ENCODE measurements around the gene PLCD1. TPM values are rescaled to one million over a fixed set of nuclear protein-coding genes. Genes with fewer than 3 reads are reported as not detected.

The PLCD1 gene
- polyA plus RNA-seq, 1 of the 3 experiments (the other 2 are of a cell fraction) = 20.2 TPM

DNA sequence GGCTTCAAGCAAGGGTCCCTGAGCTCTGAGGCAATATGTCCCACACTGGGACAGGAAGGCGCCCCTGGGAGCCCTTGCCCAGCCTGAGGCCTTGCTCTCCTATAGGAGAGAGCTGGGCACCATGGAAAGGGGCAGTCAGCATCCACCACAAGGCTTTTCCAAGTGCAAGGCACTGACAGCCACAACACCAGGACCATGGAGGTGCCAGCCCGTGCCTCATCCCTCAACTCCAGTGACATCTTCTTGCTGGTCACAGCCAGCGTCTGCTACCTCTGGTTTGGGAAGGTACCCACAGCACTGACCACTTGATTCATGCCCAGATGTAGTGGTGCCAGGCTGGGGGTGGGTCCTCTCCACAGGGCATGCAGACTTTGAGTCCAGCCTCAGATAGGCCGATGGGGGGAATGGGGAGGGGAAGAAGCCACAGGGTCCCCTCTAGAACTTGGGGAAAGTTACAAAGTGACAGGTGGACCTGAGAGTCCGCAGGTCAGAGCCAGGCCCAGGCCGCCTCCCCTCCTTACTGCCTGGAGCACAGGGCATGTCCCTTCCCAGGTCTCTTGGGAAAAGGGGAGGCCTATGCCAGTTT, 27.1 kb downstream of the PLCD1 start:
- no peak overlapping the region for H2AFZ ChIP-seq (ENCODE audit: low read depth)
- H3K9ac ChIP-seq = no peak overlapping the region
- ChIA-PET POLR2A (no interaction called here), CTCF (interaction anchor here (0.9 to 5.4 kb wide), 11 partner anchors 16 to 164 kb away, joined by 3 to 77 read pairs (median 7); partner anchors contain the start of gene OXSR1)
- H3K79me2 ChIP-seq (ENCODE audit: insufficient read depth) = no peaks in the 10 kb centered on the region
- no peaks in the 10 kb centered on the region for H4K20me1 ChIP-seq (ENCODE audit: insufficient read depth)
- H3K4me1 ChIP-seq (ENCODE audit: control insufficient read depth in 1 of 2, insufficient read depth in 2 of 2, low read depth in 1 of 2, low read length in 1 of 2) = peaks cover 5 to 11% of the 10 kb centered on the region in 2 experiments; a peak in 2 of 4 replicates
- H3K9me2 ChIP-seq = no peaks in the 10 kb centered on the region
- H3K27ac ChIP-seq (ENCODE audit: low read depth in 2 of 2, low read length in 1 of 2) = no peak overlapping the region
- H3K36me3 ChIP-seq (replicated peaks in 1 of 2; ENCODE audit: control insufficient read depth in 1 of 2, insufficient read depth in 2 of 2, low read length in 1 of 2) = peaks cover 0 to 15% of the 10 kb centered on the region in 2 experiments
- H3K27me3 ChIP-seq (ENCODE audit: insufficient read depth) = no peaks in the 10 kb centered on the region
- H3K9me3 ChIP-seq = no peaks in the 10 kb centered on the region
- no peaks in the 10 kb centered on the region for H3F3A ChIP-seq (replicated peaks; ENCODE audit: insufficient read depth)
- 83% methylated on average over 3 of the region's 6 CpGs for whole genome bisulfite sequencing (ENCODE audit: low lambda C conversion rate)
- TF ChIP-seq MXI1 (IDR thresholded peaks at IDR 0.05; ENCODE audit: low read depth, low read length) (no peak), NRF1 (IDR thresholded peaks at IDR 0.05; ENCODE audit: low read depth, low read length) (no peak), TEAD4 (IDR thresholded peaks at IDR 0.05; ENCODE audit: borderline replicate concordance, insufficient read depth) (no peak), SIN3A (IDR thresholded peaks at IDR 0.05; ENCODE audit: borderline replicate concordance, low read depth, low read length) (no peak), RFX5 (IDR thresholded peaks at IDR 0.05; ENCODE audit: low read length) (no peak), RXRA (IDR thresholded peaks at IDR 0.05; ENCODE audit: borderline replicate concordance, low read depth) (no peak), EP300 (IDR thresholded peaks at IDR 0.05; ENCODE audit: borderline replicate concordance in 1 of 2, low read depth in 1 of 2, low read length in 1 of 2) (no peak), GATA2 (CRISPR knock-in tag; IDR thresholded peaks at IDR 0.05) (no peak), JUND (IDR thresholded peaks at IDR 0.05) (no peak), POLR2AphosphoS5 (IDR thresholded peaks at IDR 0.05; ENCODE audit: low read depth, low read length) (no peak), ELF1 (IDR thresholded peaks at IDR 0.05) (no peak)
- TF ChIP-seq, protein P1, sequence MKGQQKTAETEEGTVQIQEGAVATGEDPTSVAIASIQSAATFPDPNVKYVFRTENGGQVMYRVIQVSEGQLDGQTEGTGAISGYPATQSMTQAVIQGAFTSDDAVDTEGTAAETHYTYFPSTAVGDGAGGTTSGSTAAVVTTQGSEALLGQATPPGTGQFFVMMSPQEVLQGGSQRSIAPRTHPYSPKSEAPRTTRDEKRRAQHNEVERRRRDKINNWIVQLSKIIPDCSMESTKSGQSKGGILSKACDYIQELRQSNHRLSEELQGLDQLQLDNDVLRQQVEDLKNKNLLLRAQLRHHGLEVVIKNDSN (IDR thresholded peaks at IDR 0.05; ENCODE audit: borderline replicate concordance, low read depth) = no peak
- TF ChIP-seq, protein P2, sequence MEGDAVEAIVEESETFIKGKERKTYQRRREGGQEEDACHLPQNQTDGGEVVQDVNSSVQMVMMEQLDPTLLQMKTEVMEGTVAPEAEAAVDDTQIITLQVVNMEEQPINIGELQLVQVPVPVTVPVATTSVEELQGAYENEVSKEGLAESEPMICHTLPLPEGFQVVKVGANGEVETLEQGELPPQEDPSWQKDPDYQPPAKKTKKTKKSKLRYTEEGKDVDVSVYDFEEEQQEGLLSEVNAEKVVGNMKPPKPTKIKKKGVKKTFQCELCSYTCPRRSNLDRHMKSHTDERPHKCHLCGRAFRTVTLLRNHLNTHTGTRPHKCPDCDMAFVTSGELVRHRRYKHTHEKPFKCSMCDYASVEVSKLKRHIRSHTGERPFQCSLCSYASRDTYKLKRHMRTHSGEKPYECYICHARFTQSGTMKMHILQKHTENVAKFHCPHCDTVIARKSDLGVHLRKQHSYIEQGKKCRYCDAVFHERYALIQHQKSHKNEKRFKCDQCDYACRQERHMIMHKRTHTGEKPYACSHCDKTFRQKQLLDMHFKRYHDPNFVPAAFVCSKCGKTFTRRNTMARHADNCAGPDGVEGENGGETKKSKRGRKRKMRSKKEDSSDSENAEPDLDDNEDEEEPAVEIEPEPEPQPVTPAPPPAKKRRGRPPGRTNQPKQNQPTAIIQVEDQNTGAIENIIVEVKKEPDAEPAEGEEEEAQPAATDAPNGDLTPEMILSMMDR (IDR thresholded peaks at IDR 0.05) = no peak
- TF ChIP-seq, protein P3, sequence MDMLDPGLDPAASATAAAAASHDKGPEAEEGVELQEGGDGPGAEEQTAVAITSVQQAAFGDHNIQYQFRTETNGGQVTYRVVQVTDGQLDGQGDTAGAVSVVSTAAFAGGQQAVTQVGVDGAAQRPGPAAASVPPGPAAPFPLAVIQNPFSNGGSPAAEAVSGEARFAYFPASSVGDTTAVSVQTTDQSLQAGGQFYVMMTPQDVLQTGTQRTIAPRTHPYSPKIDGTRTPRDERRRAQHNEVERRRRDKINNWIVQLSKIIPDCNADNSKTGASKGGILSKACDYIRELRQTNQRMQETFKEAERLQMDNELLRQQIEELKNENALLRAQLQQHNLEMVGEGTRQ (IDR thresholded peaks at IDR 0.05; ENCODE audit: borderline replicate concordance, low read depth, low read length) = no peak
- TF ChIP-seq, protein P4, sequence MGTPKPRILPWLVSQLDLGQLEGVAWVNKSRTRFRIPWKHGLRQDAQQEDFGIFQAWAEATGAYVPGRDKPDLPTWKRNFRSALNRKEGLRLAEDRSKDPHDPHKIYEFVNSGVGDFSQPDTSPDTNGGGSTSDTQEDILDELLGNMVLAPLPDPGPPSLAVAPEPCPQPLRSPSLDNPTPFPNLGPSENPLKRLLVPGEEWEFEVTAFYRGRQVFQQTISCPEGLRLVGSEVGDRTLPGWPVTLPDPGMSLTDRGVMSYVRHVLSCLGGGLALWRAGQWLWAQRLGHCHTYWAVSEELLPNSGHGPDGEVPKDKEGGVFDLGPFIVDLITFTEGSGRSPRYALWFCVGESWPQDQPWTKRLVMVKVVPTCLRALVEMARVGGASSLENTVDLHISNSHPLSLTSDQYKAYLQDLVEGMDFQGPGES (IDR thresholded peaks at IDR 0.05; ENCODE audit: low read depth, low read length) = no peak
- TF ChIP-seq, protein P5, sequence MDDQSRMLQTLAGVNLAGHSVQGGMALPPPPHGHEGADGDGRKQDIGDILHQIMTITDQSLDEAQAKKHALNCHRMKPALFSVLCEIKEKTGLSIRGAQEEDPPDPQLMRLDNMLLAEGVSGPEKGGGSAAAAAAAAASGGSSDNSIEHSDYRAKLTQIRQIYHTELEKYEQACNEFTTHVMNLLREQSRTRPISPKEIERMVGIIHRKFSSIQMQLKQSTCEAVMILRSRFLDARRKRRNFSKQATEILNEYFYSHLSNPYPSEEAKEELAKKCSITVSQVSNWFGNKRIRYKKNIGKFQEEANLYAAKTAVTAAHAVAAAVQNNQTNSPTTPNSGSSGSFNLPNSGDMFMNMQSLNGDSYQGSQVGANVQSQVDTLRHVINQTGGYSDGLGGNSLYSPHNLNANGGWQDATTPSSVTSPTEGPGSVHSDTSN (IDR thresholded peaks at IDR 0.05) = no peak
- DNase-seq = no peak
- H3K4me3 ChIP-seq (ENCODE audit: low read depth in 2 of 2, low read length in 1 of 2) = no peak overlapping the region
- no peak overlapping the region for H3K4me2 ChIP-seq
